Measurements from ENCODE around the gene TM9SF2. TPM values are rescaled to one million over a fixed set of nuclear protein-coding genes. Genes with fewer than 3 reads are reported as not detected.

The TM9SF2 gene
- total RNA-seq, 1 experiment from 2014 or later = 84.0 TPM

DNA sequence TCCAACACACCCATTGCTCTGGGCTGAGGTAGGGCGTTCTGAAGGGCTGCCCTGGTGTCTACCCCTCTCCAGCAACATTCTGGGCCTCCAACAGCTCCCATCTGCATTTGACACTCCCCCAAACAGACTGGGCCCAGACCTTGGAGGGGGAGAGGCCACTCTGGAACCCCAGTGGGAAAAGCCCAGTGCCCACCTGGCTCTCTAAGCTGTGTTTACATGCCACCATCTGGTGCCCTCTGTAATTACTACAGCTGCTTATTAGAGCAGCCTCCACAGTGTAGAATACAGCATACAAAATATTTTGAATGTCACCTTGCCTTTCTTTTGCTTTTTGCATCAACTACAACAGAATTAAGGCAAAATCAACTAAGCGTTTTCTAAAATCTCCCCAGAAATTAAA lies 35.8 kb upstream of the TM9SF2 start:
- ChIA-PET CTCF (interaction anchor here (1.0 kb wide), 1 partner anchor 200 kb away, joined by 4 read pairs; no protein-coding TSS in a partner anchor), POLR2A (interaction anchor here (0.5 kb wide), 1 partner anchor 420 kb away, joined by 4 read pairs; no protein-coding TSS in a partner anchor)
- Mint-ChIP-seq H3K27me3 (ENCODE audit: low read depth) (no peaks in the 10 kb centered on the region; the same call in none of the 2 replicates), H3K9me3 (no peaks in the 10 kb centered on the region), H3K36me3 (no peaks in the 10 kb centered on the region), H3K4me1 (peaks cover 8% of the 10 kb centered on the region), H3K4me3 (no peak overlapping the region), H3K27ac (no peak overlapping the region)
- peak; percentile 41 for ATAC-seq
- TF ChIP-seq, protein P1, sequence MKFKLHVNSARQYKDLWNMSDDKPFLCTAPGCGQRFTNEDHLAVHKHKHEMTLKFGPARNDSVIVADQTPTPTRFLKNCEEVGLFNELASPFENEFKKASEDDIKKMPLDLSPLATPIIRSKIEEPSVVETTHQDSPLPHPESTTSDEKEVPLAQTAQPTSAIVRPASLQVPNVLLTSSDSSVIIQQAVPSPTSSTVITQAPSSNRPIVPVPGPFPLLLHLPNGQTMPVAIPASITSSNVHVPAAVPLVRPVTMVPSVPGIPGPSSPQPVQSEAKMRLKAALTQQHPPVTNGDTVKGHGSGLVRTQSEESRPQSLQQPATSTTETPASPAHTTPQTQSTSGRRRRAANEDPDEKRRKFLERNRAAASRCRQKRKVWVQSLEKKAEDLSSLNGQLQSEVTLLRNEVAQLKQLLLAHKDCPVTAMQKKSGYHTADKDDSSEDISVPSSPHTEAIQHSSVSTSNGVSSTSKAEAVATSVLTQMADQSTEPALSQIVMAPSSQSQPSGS (CRISPR knock-in tag; IDR thresholded peaks at IDR 0.05; ENCODE audit: borderline replicate concordance, low read depth) = no peak
- TF ChIP-seq NFE2L1 (CRISPR knock-in tag; IDR thresholded peaks at IDR 0.05) (no peak), NFATC4 (CRISPR knock-in tag; IDR thresholded peaks at IDR 0.05) (no peak), MXD4 (CRISPR knock-in tag; IDR thresholded peaks at IDR 0.05; ENCODE audit: borderline replicate concordance) (no peak), PRRX2 (CRISPR knock-in tag; IDR thresholded peaks at IDR 0.05) (no peak), ZNF121 (CRISPR knock-in tag; IDR thresholded peaks at IDR 0.05) (no peak)
- TF ChIP-seq, protein P2, sequence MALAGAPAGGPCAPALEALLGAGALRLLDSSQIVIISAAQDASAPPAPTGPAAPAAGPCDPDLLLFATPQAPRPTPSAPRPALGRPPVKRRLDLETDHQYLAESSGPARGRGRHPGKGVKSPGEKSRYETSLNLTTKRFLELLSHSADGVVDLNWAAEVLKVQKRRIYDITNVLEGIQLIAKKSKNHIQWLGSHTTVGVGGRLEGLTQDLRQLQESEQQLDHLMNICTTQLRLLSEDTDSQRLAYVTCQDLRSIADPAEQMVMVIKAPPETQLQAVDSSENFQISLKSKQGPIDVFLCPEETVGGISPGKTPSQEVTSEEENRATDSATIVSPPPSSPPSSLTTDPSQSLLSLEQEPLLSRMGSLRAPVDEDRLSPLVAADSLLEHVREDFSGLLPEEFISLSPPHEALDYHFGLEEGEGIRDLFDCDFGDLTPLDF (CRISPR knock-in tag; IDR thresholded peaks at IDR 0.05) = no peak
- TF ChIP-seq, protein P3, sequence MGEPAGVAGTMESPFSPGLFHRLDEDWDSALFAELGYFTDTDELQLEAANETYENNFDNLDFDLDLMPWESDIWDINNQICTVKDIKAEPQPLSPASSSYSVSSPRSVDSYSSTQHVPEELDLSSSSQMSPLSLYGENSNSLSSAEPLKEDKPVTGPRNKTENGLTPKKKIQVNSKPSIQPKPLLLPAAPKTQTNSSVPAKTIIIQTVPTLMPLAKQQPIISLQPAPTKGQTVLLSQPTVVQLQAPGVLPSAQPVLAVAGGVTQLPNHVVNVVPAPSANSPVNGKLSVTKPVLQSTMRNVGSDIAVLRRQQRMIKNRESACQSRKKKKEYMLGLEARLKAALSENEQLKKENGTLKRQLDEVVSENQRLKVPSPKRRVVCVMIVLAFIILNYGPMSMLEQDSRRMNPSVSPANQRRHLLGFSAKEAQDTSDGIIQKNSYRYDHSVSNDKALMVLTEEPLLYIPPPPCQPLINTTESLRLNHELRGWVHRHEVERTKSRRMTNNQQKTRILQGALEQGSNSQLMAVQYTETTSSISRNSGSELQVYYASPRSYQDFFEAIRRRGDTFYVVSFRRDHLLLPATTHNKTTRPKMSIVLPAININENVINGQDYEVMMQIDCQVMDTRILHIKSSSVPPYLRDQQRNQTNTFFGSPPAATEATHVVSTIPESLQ (CRISPR knock-in tag; IDR thresholded peaks at IDR 0.05) = no peak
- no peak for DNase-seq (ENCODE audit: low spot score)

DNA sequence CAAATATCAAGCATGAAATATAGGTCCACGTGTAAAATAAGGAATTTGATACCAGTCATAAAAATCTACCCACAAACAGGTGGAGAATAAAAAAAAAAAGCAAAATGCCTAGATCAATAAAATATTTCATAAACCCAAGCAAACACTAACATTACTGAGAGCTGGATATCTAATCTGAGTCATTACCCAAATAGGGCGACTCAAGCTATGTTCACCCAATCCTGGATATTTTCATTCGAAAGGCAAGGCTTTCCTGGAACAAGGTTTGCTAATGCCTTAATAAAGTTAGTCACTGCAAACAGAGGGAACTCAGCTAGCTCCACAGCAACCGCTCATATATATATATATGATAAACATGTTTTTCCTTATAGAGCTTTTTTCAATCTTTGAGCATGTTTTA lies 33.5 kb upstream of the TM9SF2 start:
- ChIA-PET CTCF (interaction anchor here (0.6 to 1.0 kb wide), 2 partner anchors 26 to 282 kb away, joined by 3 to 4 read pairs; no protein-coding TSS in a partner anchor), POLR2A (interaction anchor here (0.5 kb wide), 1 partner anchor 291 kb away, joined by 8 read pairs; no protein-coding TSS in a partner anchor)
- no peak for DNase-seq (ENCODE audit: low spot score)
- H3K9me3 Mint-ChIP-seq = no peaks in the 10 kb centered on the region
- H3K27me3 Mint-ChIP-seq (ENCODE audit: low read depth) = no peaks in the 10 kb centered on the region; the same call in none of the 2 replicates
- no peak overlapping the region for H3K4me3 Mint-ChIP-seq
- ATAC-seq = no peak
- H3K36me3 Mint-ChIP-seq = no peaks in the 10 kb centered on the region
- peaks cover 17% of the 10 kb centered on the region for H3K4me1 Mint-ChIP-seq
- TF ChIP-seq, protein P4, sequence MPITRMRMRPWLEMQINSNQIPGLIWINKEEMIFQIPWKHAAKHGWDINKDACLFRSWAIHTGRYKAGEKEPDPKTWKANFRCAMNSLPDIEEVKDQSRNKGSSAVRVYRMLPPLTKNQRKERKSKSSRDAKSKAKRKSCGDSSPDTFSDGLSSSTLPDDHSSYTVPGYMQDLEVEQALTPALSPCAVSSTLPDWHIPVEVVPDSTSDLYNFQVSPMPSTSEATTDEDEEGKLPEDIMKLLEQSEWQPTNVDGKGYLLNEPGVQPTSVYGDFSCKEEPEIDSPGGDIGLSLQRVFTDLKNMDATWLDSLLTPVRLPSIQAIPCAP (CRISPR knock-in tag; IDR thresholded peaks at IDR 0.05) = no peak
- TF ChIP-seq ZNF396 (CRISPR knock-in tag; IDR thresholded peaks at IDR 0.05; ENCODE audit: borderline replicate concordance) (no peak), ELF4 (CRISPR knock-in tag; IDR thresholded peaks at IDR 0.05; ENCODE audit: low read depth) (no peak)
- no peak overlapping the region for H3K27ac Mint-ChIP-seq

DNA sequence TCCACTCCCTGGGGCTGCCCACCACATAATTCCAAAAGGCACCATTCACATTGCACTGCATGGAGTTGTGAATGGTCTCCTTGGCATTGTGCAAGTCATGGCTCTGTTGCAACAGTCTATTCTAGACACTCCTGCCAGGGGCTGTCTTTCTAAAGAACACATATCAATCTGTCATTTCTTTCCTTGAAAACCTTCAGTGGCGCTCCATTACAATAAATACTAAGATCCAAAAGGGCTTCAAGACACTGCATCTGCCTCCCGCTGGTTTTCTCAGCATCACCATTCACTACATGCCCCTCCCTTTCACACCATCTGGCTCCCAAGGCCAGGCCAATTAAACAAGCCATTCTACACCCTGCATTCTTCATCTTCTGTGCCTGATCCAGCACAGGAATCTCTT lies 32.2 kb upstream of the TM9SF2 start:
- Mint-ChIP-seq H3K4me1 (peaks cover 17% of the 10 kb centered on the region), H3K27ac (peak overlapping the region; percentile 31; the same call in 1 of the 2 replicates), H3K36me3 (no peaks in the 10 kb centered on the region), H3K4me3 (no peak overlapping the region), H3K9me3 (no peaks in the 10 kb centered on the region), H3K27me3 (ENCODE audit: low read depth) (no peaks in the 10 kb centered on the region; the same call in 1 of the 2 replicates)
- ChIA-PET POLR2A (no interaction called here), CTCF (no interaction called here)
- peak; percentile 72 for ATAC-seq
- DNase-seq (ENCODE audit: low spot score) = no peak
- no peak for TF ChIP-seq NR2C2 (CRISPR knock-in tag; IDR thresholded peaks at IDR 0.05)
- TF ChIP-seq ZNF423 (CRISPR knock-in tag; IDR thresholded peaks at IDR 0.05) = no peak
- TF ChIP-seq, protein P5, sequence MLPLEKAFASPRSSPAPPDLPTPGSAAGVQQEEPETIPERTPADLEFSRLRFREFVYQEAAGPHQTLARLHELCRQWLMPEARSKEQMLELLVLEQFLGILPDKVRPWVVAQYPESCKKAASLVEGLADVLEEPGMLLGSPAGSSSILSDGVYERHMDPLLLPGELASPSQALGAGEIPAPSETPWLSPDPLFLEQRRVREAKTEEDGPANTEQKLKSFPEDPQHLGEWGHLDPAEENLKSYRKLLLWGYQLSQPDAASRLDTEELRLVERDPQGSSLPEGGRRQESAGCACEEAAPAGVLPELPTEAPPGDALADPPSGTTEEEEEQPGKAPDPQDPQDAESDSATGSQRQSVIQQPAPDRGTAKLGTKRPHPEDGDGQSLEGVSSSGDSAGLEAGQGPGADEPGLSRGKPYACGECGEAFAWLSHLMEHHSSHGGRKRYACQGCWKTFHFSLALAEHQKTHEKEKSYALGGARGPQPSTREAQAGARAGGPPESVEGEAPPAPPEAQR (CRISPR knock-in tag; IDR thresholded peaks at IDR 0.05) = no peak
- no peak for TF ChIP-seq ZNF317 (CRISPR knock-in tag; IDR thresholded peaks at IDR 0.05; ENCODE audit: borderline replicate concordance, low read depth)
- TF ChIP-seq, protein P6, sequence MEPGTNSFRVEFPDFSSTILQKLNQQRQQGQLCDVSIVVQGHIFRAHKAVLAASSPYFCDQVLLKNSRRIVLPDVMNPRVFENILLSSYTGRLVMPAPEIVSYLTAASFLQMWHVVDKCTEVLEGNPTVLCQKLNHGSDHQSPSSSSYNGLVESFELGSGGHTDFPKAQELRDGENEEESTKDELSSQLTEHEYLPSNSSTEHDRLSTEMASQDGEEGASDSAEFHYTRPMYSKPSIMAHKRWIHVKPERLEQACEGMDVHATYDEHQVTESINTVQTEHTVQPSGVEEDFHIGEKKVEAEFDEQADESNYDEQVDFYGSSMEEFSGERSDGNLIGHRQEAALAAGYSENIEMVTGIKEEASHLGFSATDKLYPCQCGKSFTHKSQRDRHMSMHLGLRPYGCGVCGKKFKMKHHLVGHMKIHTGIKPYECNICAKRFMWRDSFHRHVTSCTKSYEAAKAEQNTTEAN (CRISPR knock-in tag; IDR thresholded peaks at IDR 0.05) = no peak
- TF ChIP-seq EMX1 (CRISPR knock-in tag; IDR thresholded peaks at IDR 0.05) = no peak
- no peak for TF ChIP-seq SP1 (CRISPR knock-in tag; conservative IDR thresholded peaks at IDR 0.05)
- TF ChIP-seq SMAD3 (CRISPR knock-in tag; IDR thresholded peaks at IDR 0.05; ENCODE audit: borderline replicate concordance) = no peak
- no peak for TF ChIP-seq ZNF232 (CRISPR knock-in tag; IDR thresholded peaks at IDR 0.05)
- no peak for TF ChIP-seq GTF2I (CRISPR knock-in tag; conservative IDR thresholded peaks at IDR 0.05)
- TF ChIP-seq IRF2 (CRISPR knock-in tag; IDR thresholded peaks at IDR 0.05; ENCODE audit: borderline replicate concordance, low read depth) = no peak
- no peak for TF ChIP-seq NFYB (CRISPR knock-in tag; conservative IDR thresholded peaks at IDR 0.05; ENCODE audit: low read depth)
- TF ChIP-seq ESRRA (CRISPR knock-in tag; IDR thresholded peaks at IDR 0.05; ENCODE audit: borderline replicate concordance) = no peak
- no peak for TF ChIP-seq GRHL2 (CRISPR knock-in tag; IDR thresholded peaks at IDR 0.05; ENCODE audit: insufficient replicate concordance, severe bottlenecking)
- TF ChIP-seq JAZF1 (CRISPR knock-in tag; IDR thresholded peaks at IDR 0.05) = no peak
- TF ChIP-seq ZNF671 (CRISPR knock-in tag; IDR thresholded peaks at IDR 0.05) = no peak

All from WTC11 (cell line).